ENCODE measurements around the gene CPEB3.

GRCh38 chr10:92328993-92329392, 38.1 kb upstream of the CPEB3 start:
- TF ChIP-seq POLR2AphosphoS5 (IDR thresholded peaks at IDR 0.05; ENCODE audit: low read depth, low read length) (no peak), REST (IDR thresholded peaks at IDR 0.05; ENCODE audit: insufficient read depth in 1 of 2, low read depth in 2 of 2, low read length in 2 of 2) (no peak), FOXP2 (optimal IDR thresholded peaks at IDR 0.05; ENCODE audit: borderline replicate concordance, extremely low read depth, extremely low read length, insufficient read depth) (no peak)
